H54 (cell line): Measurements from ENCODE around the gene ALPK3.

Experiments
- DNase-seq: peaks from one replicate; pipeline ENCODE4 v3.0.0; 2011; ENCODE audit warnings: low spot score, mixed read lengths; ENCODE audit not compliant: insufficient read length
- FAIRE-seq: peaks from 3 replicates; lab custom pipeline; 2011; peaks lifted over from hg19 to GRCh38; lab: Jason Lieb, UNC
- POLR2A ChIP-seq: IDR thresholded peaks from 2 replicates; pipeline ENCODE4 v1.6.1; 2011; ENCODE audit warnings: low read depth, mild to moderate bottlenecking, low read length

ALPK3 gene

DNA sequence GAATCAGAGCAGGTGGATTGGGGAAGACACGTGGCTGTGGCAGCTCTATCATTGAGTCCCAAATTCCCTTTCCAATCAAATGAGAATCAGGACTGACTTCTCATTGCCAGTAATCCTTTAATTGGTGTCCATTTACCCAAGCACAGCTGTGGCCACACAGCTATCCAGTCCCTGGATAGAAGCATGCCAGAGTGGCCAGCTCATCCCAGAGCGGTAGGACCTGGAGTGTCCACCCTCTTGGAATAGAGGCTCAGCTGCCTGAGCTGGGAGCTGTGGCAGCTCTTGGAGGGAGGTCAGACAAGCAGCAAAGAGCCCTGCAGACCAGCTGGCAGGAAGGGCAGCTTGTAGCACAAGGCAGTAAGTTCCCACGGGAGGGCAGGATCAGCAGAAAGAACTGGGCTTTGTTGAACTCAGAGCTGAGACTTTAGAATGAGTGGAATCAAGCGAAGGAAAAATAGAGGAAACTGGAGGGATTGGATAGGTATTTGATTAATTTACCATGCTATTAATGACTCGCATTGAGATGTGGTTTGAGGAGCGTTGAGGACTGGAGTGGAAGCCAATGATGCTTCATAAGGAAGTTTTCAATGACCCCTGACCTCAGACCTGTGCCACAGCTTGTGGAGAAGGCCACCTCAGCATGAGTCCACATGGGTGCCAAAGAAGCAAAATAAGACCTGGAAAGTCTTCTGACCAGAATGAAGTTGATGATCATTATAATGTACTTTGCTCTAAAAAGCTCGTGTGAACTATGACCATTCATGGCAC is 6.9 kb upstream of the ALPK3 start:
- TF ChIP-seq POLR2A = no peak
- FAIRE-seq = no peak
- no peak for DNase-seq

DNA sequence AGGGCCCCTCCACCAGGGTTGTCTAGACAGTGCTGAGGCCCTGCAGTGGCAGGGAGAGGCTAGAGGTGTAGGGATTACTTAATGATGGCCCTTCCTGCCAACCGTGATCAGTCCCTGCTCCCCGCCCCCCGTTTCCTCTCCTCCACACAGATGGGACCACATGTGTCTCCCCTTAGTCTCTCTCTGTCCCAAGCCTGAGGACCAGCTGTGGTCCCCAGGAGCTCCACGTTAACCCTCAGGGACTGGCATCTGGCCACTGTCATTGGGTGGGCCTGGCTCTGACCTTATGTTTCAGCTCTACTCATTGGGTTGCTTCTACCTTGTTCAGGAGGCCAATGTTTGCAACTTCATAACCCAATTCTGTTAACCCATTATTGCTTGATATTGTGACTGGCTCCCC is 6.0 kb upstream of the ALPK3 start:
- no peak for FAIRE-seq
- TF ChIP-seq POLR2A = no peak
- no peak for DNase-seq

DNA sequence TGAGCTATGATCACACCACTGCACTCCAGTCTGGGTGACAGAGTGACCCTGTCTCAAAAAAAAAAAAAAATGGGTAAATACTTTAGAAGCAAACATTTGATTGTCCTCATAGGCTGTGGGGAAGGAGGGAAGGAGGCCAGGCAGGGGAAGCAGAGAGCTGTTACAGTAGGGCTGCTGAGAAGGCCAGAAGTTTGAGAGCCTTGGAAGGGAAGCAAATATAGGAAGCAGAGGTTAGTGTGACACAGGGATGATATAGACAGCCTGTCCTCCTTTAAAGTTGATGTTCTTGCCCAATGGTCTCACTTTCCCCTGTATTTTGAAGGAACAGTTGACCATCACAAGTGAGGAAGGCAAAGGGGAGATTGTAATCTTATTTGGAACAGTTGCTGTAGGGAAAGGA is 5.3 kb upstream of the ALPK3 start:
- TF ChIP-seq POLR2A = no peak
- FAIRE-seq (no peak), DNase-seq (no peak)

DNA sequence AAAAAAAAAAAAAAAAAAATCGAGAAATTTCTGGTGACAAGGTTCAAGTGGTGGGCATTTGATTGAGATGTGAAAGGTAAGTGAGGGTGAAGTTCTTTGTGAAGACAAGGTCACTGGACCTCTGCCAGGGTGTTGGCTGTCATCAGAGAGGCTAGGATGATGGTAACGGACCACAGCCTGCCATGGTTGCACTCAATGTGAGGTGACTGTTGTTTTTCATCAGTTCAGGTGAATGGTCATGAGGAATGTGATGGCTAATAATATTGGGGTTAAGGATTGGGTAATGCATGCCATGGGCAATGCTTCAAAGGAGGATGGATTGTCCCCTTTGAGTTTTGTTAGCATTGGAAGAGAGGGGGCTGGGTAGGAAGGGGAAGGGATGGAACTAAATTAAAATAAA is 4.3 kb upstream of the ALPK3 start:
- DNase-seq = no peak
- TF ChIP-seq POLR2A = no peak
- no peak for FAIRE-seq

DNA sequence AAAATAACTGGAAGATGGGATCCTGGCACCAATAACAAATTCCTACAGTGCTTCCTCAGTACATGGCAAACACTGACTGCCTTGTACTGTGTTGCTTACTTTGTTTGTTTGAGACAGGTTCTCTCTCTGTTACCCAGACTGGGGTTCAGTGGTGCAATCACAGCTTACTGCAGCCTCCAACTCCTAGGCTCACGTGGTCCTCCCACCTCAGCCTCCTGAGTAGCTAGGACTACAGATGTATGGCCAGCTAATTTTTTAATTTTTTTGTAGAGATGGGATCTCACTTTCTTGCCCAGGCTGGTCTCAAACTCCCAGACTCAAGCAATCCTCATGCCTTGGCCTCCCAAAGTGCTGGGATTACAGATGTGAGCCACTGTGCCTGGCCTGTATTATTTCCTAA is 3.7 kb upstream of the ALPK3 start:
- TF ChIP-seq POLR2A = no peak
- DNase-seq (no peak), FAIRE-seq (no peak)

DNA sequence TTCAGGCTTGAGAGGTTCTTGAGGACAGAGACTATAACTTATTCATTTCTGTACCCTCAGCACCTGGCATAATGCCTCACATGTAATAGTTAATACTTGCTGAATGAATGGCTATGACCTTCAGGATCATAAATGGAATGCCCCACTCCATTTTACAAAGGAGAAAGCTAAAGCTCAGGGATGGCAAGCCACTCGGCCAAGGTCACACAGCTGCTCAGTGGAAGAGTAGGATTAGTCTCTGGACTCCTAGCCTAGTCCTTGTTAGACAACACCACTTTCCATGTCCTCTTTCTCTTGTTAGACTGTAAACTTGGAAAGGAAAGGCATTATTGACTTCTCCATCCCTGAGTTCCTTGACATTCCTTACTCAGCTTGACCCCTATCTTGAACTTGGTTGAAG is 3.2 kb upstream of the ALPK3 start:
- TF ChIP-seq POLR2A = no peak
- DNase-seq (no peak), FAIRE-seq (no peak)

DNA sequence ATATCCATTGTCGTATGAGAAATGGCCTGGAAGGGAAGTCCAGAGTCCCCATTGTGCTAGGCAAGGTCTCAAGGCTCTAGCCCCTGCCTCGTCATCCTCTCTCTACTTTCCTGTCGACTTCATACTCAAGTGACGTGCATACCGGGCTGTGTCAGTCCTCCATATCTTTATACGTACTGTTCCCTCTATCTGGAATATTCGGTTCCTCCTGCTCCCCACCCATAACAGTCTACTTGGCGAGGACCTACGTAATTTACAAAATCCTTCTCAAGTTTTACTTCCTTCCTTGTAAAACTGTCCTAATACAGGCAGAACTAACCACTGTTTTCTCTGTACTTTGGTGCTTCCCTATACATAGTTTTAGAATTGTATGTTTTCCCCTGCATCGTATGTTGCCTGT is 2.2 kb upstream of the ALPK3 start:
- TF ChIP-seq POLR2A = no peak

DNA sequence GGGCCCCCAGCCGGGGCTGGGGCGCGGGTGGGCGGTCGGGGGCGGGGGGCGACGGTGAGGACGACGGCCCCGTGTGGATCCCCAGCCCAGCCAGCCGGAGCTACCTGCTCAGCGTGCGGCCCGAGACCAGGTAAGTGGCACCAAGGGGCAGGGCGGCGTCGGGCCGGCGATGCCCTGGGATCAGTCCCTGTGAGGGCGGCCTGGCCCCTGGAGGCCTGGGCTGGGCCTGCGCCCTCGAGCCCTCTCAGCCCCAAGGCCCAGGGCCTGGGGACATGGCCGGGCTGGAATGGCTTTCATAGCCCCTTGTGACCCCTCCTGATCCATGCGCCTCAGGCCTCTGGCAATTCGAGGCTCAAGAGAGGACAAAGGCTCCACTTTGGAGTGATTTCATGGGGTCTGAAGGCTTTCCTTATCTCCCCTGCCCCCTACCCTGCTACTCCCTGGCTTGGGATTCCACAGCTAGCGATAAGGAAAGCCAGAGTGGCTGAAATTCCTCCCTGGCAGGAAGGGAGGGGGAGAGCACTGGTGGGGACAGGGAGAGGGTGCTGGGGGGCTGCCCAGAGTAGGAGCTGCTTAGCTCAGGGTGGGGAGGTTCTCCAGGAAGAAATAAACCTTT is 418 bp downstream of the ALPK3 start:
- no peak for FAIRE-seq
- TF ChIP-seq POLR2A = no peak
- DNase-seq = no peak

More for the DNA sequence above, 2.2 kb upstream of the ALPK3 start:
- DNase-seq (no peak), FAIRE-seq (no peak)

DNA sequence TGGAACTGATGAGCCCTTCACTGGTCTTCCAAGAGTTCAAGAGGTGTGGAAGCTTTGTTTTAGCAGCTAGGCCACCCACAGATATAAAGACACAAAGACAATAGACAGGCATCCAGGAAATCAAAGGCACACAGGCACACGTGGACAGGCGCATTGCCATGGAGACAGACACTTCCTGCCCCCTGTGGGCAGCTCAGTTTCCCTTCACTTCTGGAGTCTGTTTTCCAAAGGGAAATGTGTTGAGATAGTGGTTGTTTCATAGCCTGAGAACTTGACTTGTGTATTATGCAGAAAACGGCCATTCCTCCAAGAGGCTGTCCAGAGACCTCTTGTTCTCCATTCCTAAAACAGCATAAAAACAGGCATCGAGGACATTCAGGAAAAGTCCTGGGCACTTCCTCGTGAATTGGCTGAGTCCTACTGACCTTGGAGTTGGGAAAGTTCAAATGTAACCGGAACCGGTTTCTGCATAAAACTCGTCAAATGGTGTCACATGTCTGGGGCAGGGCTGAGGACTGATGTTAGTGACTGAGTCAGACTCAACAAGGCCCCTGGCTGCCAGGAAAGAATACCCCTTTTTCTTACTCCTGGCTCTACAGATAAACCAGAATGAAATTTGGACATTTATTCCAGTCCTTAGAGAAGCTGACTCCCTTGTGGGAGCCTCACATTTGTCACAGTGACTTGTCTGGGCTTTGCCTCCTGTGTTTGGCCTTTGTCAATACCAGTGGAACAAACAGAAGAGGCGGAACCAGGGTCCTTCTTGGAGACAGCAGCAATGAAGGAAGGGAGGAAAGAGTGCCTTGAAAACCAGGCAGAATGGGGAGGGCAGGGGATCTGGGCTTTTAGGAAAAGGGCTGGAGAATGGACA is 1.3 kb downstream of the ALPK3 start:
- FAIRE-seq (no peak), DNase-seq (no peak)

DNA sequence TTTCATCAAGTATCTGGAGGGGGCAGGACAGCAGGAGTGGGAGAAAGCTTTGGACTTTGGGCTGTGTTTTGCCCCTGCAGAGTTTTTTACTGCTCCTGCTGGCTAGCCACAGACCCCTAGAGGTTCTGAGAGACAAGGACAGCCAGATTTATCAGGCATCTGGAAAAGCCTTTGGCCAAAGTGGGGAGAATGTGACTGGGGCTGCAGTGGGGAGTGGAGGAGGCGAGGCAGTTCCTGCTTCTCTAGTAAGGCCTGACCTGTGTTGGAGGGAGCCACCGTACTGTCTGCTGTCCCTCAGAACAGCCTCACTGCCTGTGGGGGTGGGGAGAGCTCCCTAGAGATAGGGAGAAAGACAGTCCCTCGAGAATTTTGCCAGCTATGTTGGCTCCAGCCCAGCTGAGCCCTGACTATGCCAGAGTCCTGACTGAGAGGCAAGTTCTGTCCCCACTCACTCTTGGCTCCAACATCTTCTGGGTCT is 2.2 kb downstream of the ALPK3 start:
- no peak for TF ChIP-seq POLR2A
- DNase-seq = no peak
- FAIRE-seq = no peak

More for the DNA sequence above, 1.3 kb downstream of the ALPK3 start:
- no peak for TF ChIP-seq POLR2A

DNA sequence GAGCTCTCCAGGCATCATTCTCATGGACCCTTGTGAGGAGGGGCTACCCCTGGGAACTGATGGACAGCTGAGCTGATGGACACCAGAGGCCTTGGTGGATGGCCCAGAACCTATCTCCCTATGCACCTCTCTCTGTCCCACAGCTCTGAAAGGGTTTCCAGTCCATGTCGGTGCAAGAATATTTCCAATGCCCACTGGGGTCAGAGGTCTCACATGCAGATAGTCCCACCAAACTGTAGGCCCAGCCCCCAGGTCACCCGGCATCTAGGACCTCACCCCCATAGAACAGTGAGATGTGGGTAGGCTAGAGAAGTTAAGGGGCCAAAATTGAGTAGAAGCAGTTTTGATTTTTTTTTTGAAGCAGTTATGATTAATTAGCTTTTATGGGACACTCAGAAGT is 2.6 kb downstream of the ALPK3 start:
- FAIRE-seq = no peak
- no peak for DNase-seq
- TF ChIP-seq POLR2A = no peak

DNA sequence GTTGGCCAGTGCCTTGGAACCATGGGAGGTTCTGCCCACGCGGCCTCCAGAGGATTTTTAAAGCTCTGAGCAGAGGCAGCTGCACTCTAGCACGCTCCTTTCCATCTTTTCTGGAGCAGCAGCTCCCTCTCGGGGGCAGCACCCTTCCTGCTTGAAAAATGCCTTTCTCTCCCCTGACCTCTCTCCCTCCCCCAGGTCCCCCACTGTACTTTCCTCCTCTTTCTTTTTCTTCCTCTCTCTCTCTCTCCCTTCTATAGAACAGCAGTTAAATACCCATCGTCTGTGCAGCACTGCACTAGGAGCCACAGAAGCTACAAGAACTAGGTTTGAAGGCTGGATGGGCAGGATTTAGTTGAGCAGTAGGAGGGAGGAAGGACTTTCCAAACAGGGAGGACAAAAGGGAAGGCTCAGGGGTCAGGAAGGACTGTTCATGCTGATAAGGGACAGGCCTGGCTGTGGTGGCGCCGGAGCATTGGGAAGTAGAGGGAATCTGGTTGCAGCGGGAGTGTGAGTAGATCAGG is 4.4 kb downstream of the ALPK3 start:
- FAIRE-seq (no peak), DNase-seq (no peak)
- TF ChIP-seq POLR2A = no peak

DNA sequence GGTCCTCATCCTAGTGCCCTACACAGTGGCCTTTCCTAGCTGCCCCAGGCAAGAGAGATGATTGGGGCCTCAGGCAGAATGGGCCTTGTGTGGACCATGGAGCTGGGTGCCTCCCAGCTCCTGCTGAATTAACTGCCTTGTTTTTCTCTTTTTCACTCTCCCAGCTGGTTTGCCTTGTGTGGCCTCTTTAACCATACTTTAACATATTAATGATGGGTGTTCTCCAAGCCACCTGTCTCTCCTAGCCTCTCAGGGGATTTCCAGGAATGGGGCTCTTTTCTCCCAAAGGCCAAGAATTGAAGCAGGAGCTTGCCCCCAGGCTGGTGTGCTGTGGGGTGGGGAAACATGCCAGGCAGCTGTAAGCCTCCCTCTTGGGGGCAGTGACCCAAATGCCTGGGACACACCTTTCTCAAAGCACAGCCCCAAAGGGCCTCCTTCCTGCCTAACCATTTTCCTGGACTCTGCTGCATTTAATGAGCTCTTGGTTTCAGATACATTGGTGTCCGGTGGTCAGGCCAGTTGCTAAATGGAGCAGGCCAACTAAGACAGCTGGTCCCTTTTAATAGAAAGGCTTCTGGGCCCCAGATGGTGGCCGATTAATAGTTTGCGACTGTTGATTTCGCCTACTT is 5.6 kb downstream of the ALPK3 start:
- no peak for FAIRE-seq
- no peak for DNase-seq
- no peak for TF ChIP-seq POLR2A
